Trophoblast cell (in vitro differentiated cells and primary cell): ENCODE data around the gene LRP1B.

Source experiments
- DNase-seq, 2 donors: peaks; one replicate each; pipeline ENCODE4 v3.0.0-alpha.2; 2016
- H2AFZ ChIP-seq: 2 replicates; pipeline ENCODE4 v1.6.1; 2013; ENCODE audit warnings: low read length, moderate library complexity, mild to moderate bottlenecking; ENCODE audit not compliant: insufficient read depth, poor library complexity
- H2AK5ac ChIP-seq: 2 replicates; pipeline ENCODE4 v1.6.1; 2013; ENCODE audit warnings: mild to moderate bottlenecking, low read length
- H2BK120ac ChIP-seq: 2 replicates; pipeline ENCODE4 v1.6.1; 2013; ENCODE audit warnings: low read length, mild to moderate bottlenecking, moderate library complexity; ENCODE audit not compliant: insufficient read depth, poor library complexity
- H2BK12ac ChIP-seq: 2 replicates; pipeline ENCODE4 v1.6.1; 2013; ENCODE audit warnings: mild to moderate bottlenecking, low read length, moderate library complexity
- H2BK5ac ChIP-seq: 2 replicates; pipeline ENCODE4 v1.6.1; 2013; ENCODE audit warnings: low read length, low read depth, moderate library complexity, mild to moderate bottlenecking; ENCODE audit not compliant: poor library complexity
- H3K14ac ChIP-seq: 2 replicates; pipeline ENCODE4 v1.6.1; 2013; ENCODE audit warnings: mild to moderate bottlenecking, low read length
- H3K18ac ChIP-seq: 2 replicates; pipeline ENCODE4 v1.6.1; 2013; ENCODE audit warnings: mild to moderate bottlenecking, low read length
- H3K23ac ChIP-seq: 2 replicates; pipeline ENCODE4 v1.6.1; 2013; ENCODE audit warnings: low read length
- H3K27ac ChIP-seq: 2 replicates; pipeline ENCODE4 v1.5.1; 2013; ENCODE audit warnings: low read depth, mild to moderate bottlenecking, inconsistent platforms, low read length, moderate library complexity
- H3K27me3 ChIP-seq: 2 replicates; pipeline ENCODE4 v1.6.1; 2013; ENCODE audit warnings: inconsistent platforms, mild to moderate bottlenecking, low read length, moderate library complexity; ENCODE audit not compliant: insufficient read depth
- H3K36me3 ChIP-seq, 2 experiments: 1 replicate in 1 of 2; 2 replicates in 1 of 2; pipeline ENCODE4 v1.6.1; 2013; ENCODE audit warnings: low read length in 2 of 2, mild to moderate bottlenecking in 2 of 2, moderate library complexity in 1 of 2; ENCODE audit not compliant: insufficient read depth in 2 of 2, control insufficient read depth in 1 of 2
- H3K4ac ChIP-seq: 2 replicates; pipeline ENCODE4 v1.6.1; 2013; ENCODE audit warnings: low read depth, mild to moderate bottlenecking, low read length, moderate library complexity
- H3K4me1 ChIP-seq, 2 experiments: 1 replicate in 1 of 2; 2 replicates in 1 of 2; pipeline ENCODE4 v1.6.1; 2013; ENCODE audit warnings: low read length in 2 of 2, mild to moderate bottlenecking in 2 of 2, moderate library complexity in 1 of 2; ENCODE audit not compliant: insufficient read depth in 2 of 2, control insufficient read depth in 1 of 2
- H3K4me2 ChIP-seq: 2 replicates; pipeline ENCODE4 v1.6.1; 2013; ENCODE audit warnings: inconsistent platforms, mild to moderate bottlenecking, low read length, moderate library complexity
- H3K4me3 ChIP-seq: 2 replicates; pipeline ENCODE4 v1.5.1; 2013; ENCODE audit warnings: mild to moderate bottlenecking, low read depth, low read length, inconsistent platforms
- H3K79me1 ChIP-seq: one replicate; pipeline ENCODE4 v1.6.1; 2013; ENCODE audit warnings: low read length
- H3K79me2 ChIP-seq: 2 replicates; pipeline ENCODE4 v1.6.1; 2013; ENCODE audit warnings: low read length, mild to moderate bottlenecking; ENCODE audit not compliant: control insufficient read depth, insufficient read depth, poor library complexity
- H3K9ac ChIP-seq: 2 replicates; pipeline ENCODE4 v1.6.1; 2013; ENCODE audit warnings: mild to moderate bottlenecking, low read length
- H3K9me3 ChIP-seq: 2 replicates; pipeline ENCODE4 v1.6.1; 2013; ENCODE audit warnings: low read depth, mild to moderate bottlenecking, control low read depth, inconsistent platforms, low read length; ENCODE audit not compliant: insufficient read depth
- H4K12ac ChIP-seq: 2 replicates; pipeline ENCODE4 v1.6.1; 2013; ENCODE audit warnings: low read depth, mild to moderate bottlenecking, low read length, moderate library complexity
- H4K8ac ChIP-seq: 2 replicates; pipeline ENCODE4 v1.6.1; 2013; ENCODE audit warnings: low read depth, mild to moderate bottlenecking, low read length, moderate library complexity
- H4K91ac ChIP-seq: one replicate; pipeline ENCODE4 v1.6.1; 2013; ENCODE audit warnings: low read depth, mild to moderate bottlenecking, low read length, moderate library complexity
- WGBS: extraction: QIAGEN DNeasy Blood & Tissue Kit; methylation state at CpG from one replicate; pipeline ENCODE4 v1.1.7; 2013; ENCODE audit warnings: missing lambda C conversion rate; ENCODE audit not compliant: insufficient read length, insufficient coverage; ENCODE audit errors: extremely low coverage; 5-methylcytosine and 5-hydroxymethylcytosine counted together

Gene LRP1B

GRCh38 chr2:141399270-141399669, 731.5 kb downstream of the LRP1B start:
- H2AK5ac ChIP-seq = no peak overlapping the region
- H4K91ac ChIP-seq = peak overlapping the region; percentile 43
- H3K79me2 ChIP-seq = no peaks in the 10 kb centered on the region
- no peaks in the 10 kb centered on the region for H3K79me1 ChIP-seq
- peak in 1 of 2 donors; percentile 5 for DNase-seq
- no CpG with 5 or more reads among the region's 1 CpG for WGBS
- no peak overlapping the region for H3K4me2 ChIP-seq
- no peaks in the 10 kb centered on the region for H3K36me3 ChIP-seq
- H3K4me1 ChIP-seq = no peaks in the 10 kb centered on the region
- no peak overlapping the region for H3K23ac ChIP-seq
- H3K4me3 ChIP-seq = no peak overlapping the region
- no peak overlapping the region for H3K14ac ChIP-seq
- no peak overlapping the region for H4K12ac ChIP-seq
- H4K8ac ChIP-seq = no peak overlapping the region
- no peak overlapping the region for H2AFZ ChIP-seq
- no peak overlapping the region for H3K4ac ChIP-seq
- no peak overlapping the region for H3K27ac ChIP-seq
- H2BK5ac ChIP-seq = no peak overlapping the region
- no peaks in the 10 kb centered on the region for H3K27me3 ChIP-seq
- no peak overlapping the region for H3K9ac ChIP-seq
- H2BK120ac ChIP-seq = no peak overlapping the region
- no peak overlapping the region for H3K18ac ChIP-seq
- H3K9me3 ChIP-seq = no peaks in the 10 kb centered on the region
- H2BK12ac ChIP-seq = no peak overlapping the region

- Histone ChIP-seq H3K9ac (no peak overlapping the region), H2BK12ac (no peak overlapping the region), H4K91ac (no peak overlapping the region), H3K27ac (no peak overlapping the region), H3K27me3 (no peaks in the 10 kb centered on the region), H2AFZ (no peak overlapping the region), H3K14ac (no peak overlapping the region), H2BK120ac (no peak overlapping the region), H3K18ac (no peak overlapping the region), H4K8ac (no peak overlapping the region), H3K36me3 (no peaks in the 10 kb centered on the region), H3K23ac (no peak overlapping the region), H3K9me3 (no peaks in the 10 kb centered on the region), H2AK5ac (no peak overlapping the region), H3K4me3 (no peak overlapping the region), H3K4me1 (peaks cover 0 to 4% of the 10 kb centered on the region in 2 experiments), H4K12ac (no peak overlapping the region), H3K4ac (no peak overlapping the region), H3K79me1 (peaks cover 2% of the 10 kb centered on the region), H2BK5ac (no peak overlapping the region), H3K4me2 (no peak overlapping the region), H3K79me2 (no peaks in the 10 kb centered on the region)
- no CpG with 5 or more reads among the region's 2 CpGs for WGBS
- DNase-seq = peak in 1 of 2 donors; percentile 4
These were observed 737.6 kb downstream of the LRP1B start for GRCh38 chr2:141393214-141393545.

GRCh38 chr2:141392517-141393213, 738.2 kb downstream of the LRP1B start:
- H3K79me1 ChIP-seq = peaks cover 2% of the 10 kb centered on the region
- no peak overlapping the region for H3K4ac ChIP-seq
- peak overlapping the region; percentile 38 for H4K91ac ChIP-seq
- peak overlapping the region; percentile 59 for H2BK12ac ChIP-seq
- no peaks in the 10 kb centered on the region for H3K79me2 ChIP-seq
- H2BK120ac ChIP-seq = no peak overlapping the region
- no peak overlapping the region for H4K8ac ChIP-seq
- peaks cover 0 to 4% of the 10 kb centered on the region in 2 experiments for H3K4me1 ChIP-seq
- H2AFZ ChIP-seq = no peak overlapping the region
- peak in 1 of 2 donors; percentile 16 for DNase-seq
- H3K4me3 ChIP-seq = no peak overlapping the region
- no peak overlapping the region for H2AK5ac ChIP-seq
- H3K4me2 ChIP-seq = no peak overlapping the region
- no peaks in the 10 kb centered on the region for H3K36me3 ChIP-seq
- H3K27me3 ChIP-seq = no peaks in the 10 kb centered on the region
- no peak overlapping the region for H2BK5ac ChIP-seq
- H3K9ac ChIP-seq = no peak overlapping the region
- H3K14ac ChIP-seq = peak overlapping the region; percentile 45
- no peaks in the 10 kb centered on the region for H3K9me3 ChIP-seq
- no CpG with 5 or more reads among the region's 5 CpGs for WGBS
- H3K18ac ChIP-seq = no peak overlapping the region
- H3K27ac ChIP-seq = peak overlapping the region; percentile 19
- H4K12ac ChIP-seq = no peak overlapping the region
- H3K23ac ChIP-seq = no peak overlapping the region

GRCh38 chr2:141386168-141386567, 744.6 kb downstream of the LRP1B start:
- Histone ChIP-seq H2AK5ac (no peak overlapping the region), H3K4me3 (no peak overlapping the region), H3K23ac (no peak overlapping the region), H3K79me1 (peaks cover 8% of the 10 kb centered on the region), H4K8ac (no peak overlapping the region), H3K14ac (no peak overlapping the region), H2AFZ (no peak overlapping the region), H3K18ac (no peak overlapping the region), H3K4me2 (no peak overlapping the region), H2BK5ac (no peak overlapping the region), H3K36me3 (no peaks in the 10 kb centered on the region), H4K12ac (no peak overlapping the region), H3K4ac (no peak overlapping the region), H2BK12ac (no peak overlapping the region), H3K27me3 (no peaks in the 10 kb centered on the region), H3K4me1 (peaks cover 0 to 2% of the 10 kb centered on the region in 2 experiments), H3K27ac (no peak overlapping the region), H3K9ac (no peak overlapping the region), H2BK120ac (no peak overlapping the region), H3K79me2 (no peaks in the 10 kb centered on the region), H4K91ac (no peak overlapping the region), H3K9me3 (no peaks in the 10 kb centered on the region)
- no peak for DNase-seq
